Stimulated activated CD4-positive, alpha-beta T cell treated with anti-CD3 and anti-CD28 coated beads, Interleukin-1b, Interleukin-23, amount 100 ng/mL, for 48 hours (primary cell): Measurements from ENCODE around the gene SSR3.
"Not testable (repeated sequence)": the region's sequence is repeated elsewhere in the genome, so short reads cannot be mapped to it uniquely, and the experiment has no call there.

Experiments
- DNase-seq: peaks from one replicate; pipeline ENCODE4 v3.0.0-alpha.2; 2020

The SSR3 gene

GRCh38 chr3:156575641-156576040 is 20.7 kb upstream of the SSR3 start:
- no peak for DNase-seq

- not testable (repeated sequence) for DNase-seq
Measured at GRCh38 chr3:156569881-156570280, 15.0 kb upstream of the SSR3 start.

GRCh38 chr3:156569016-156569415 is 14.1 kb upstream of the SSR3 start:
- DNase-seq: not testable (repeated sequence)

- no peak for DNase-seq
Measured at GRCh38 chr3:156563900-156564682, 9.2 kb upstream of the SSR3 start.

- DNase-seq: not testable (repeated sequence)
Measured at GRCh38 chr3:156562486-156562885, 7.6 kb upstream of the SSR3 start.

GRCh38 chr3:156561533-156561932 is 6.6 kb upstream of the SSR3 start:
- DNase-seq: no peak

- no peak for DNase-seq
Measured at GRCh38 chr3:156559321-156559720, 4.4 kb upstream of the SSR3 start.

- DNase-seq: no peak
Measured at GRCh38 chr3:156558389-156558788, 3.5 kb upstream of the SSR3 start.

GRCh38 chr3:156554515-156554841 is 439 bp downstream of the SSR3 start:
- no peak for DNase-seq

- DNase-seq: no peak
Measured at GRCh38 chr3:156553705-156554356, 1.1 kb downstream of the SSR3 start.

- DNase-seq: no peak
Measured at GRCh38 chr3:156552973-156553372, 1.9 kb downstream of the SSR3 start.

- no peak for DNase-seq
Measured at GRCh38 chr3:156551746-156552145, 3.2 kb downstream of the SSR3 start.

- DNase-seq: no peak
Measured at GRCh38 chr3:156551261-156551660, 3.7 kb downstream of the SSR3 start.

- no peak for DNase-seq
Measured at GRCh38 chr3:156548902-156549301, 6.0 kb downstream of the SSR3 start.

- DNase-seq: no peak
Measured at GRCh38 chr3:156548041-156548687, 6.8 kb downstream of the SSR3 start.

- no peak for DNase-seq
Measured at GRCh38 chr3:156547637-156548036, 7.3 kb downstream of the SSR3 start.

- no peak for DNase-seq
Measured at GRCh38 chr3:156543043-156543555, 11.8 kb downstream of the SSR3 start.

GRCh38 chr3:156542101-156543042 is 12.5 kb downstream of the SSR3 start:
- no peak for DNase-seq

- no peak for DNase-seq
Measured at GRCh38 chr3:156539802-156540201, 15.1 kb downstream of the SSR3 start.

- DNase-seq: no peak
Measured at GRCh38 chr3:156539051-156539450, 15.9 kb downstream of the SSR3 start.

GRCh38 chr3:156536524-156537316 is 18.2 kb downstream of the SSR3 start:
- no peak for DNase-seq

- no peak for DNase-seq
Measured at GRCh38 chr3:156535798-156536197, 19.1 kb downstream of the SSR3 start.
